ENCODE measurements around the gene LDLRAD3.
"Not testable (repeated sequence)": the region's sequence is repeated elsewhere in the genome, so short reads cannot be mapped to it uniquely, and the experiment has no call there.

The LDLRAD3 gene

GRCh38 chr11:35998634-35999033 lies 54.8 kb downstream of the LDLRAD3 start:
- no peak for DNase-seq

DNA sequence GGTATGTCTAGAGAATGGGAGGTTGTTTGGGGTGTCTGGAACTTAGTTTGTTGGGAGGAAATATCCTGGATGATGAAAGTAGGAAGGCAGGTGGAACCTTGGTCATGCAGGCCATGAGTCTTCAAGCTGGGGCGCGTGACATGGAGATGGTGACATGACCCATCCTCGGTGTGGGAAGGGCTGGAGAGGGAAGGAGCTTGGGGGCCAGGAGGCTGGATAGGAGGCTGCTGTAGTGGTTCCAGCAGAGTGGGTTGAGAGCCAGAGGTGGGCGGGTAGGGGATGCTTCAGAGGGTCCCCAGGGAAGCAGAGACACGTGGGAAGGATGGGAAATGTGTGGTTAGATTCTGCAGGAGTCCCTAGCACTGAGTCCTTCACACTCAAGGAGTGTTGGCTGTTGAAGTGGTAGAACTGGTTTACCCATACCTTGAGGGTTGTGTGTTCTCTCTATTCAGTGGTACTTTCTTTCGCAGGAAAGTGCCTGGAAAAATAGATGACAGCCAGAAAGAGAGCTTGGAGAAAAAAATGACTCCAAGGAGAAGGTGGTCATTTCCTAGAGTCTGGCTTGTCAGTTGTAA lies 56.8 kb downstream of the LDLRAD3 start:
- no peak for DNase-seq

- no peak for DNase-seq
These were observed 58.3 kb downstream of the LDLRAD3 start for GRCh38 chr11:36002196-36002595.

- no peak for DNase-seq
These were observed 58.9 kb downstream of the LDLRAD3 start for GRCh38 chr11:36002796-36003195.

DNA sequence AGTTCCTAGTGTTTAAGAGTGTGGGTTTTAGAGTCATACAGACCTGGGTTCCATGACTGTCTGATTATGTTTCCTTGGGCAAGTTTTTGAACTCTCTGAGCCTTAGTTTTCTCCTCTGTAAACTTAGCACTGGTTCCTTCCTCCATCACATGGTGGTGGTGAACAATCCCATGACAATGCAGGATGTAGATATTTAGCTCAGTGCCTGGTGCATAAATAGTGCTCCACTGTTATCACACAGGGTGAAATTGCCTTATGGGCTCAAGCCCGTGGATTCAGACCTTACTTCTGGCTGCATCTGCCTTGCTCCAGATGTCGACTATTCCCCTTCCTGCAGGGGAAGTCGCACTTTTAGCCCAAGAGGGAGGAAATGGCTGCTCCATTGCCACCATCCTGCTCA lies 62.7 kb downstream of the LDLRAD3 start:
- no peak for DNase-seq

DNA sequence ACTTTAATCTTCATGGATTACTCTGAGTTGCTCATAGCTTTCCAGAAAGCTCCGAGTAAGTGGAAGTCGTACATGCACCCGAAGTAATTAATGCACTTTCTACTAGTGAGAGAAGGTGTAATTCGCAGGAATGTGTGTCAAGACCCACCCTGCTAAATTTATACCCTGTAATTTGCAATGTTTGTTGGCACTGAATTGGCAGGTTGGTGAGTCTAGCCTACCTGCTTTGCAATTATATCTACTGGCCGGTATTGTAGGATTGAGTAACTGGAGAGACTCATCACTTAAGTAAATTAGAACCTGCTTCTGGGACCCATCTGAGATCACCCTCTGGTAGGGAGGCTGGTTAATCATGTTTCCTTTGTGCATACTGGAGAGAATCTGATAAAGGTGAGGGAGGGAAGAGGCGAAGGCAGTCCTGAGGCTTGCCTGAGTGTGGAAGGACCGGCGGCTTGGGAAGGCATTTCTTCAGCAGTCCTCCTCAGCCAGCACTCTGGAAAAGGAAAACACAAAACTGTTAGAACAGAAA lies 63.3 kb downstream of the LDLRAD3 start:
- no peak for DNase-seq

GRCh38 chr11:36008584-36008983 lies 64.7 kb downstream of the LDLRAD3 start:
- no peak for DNase-seq

- no peak for DNase-seq
These were observed 65.6 kb downstream of the LDLRAD3 start for GRCh38 chr11:36009473-36009872.

DNA sequence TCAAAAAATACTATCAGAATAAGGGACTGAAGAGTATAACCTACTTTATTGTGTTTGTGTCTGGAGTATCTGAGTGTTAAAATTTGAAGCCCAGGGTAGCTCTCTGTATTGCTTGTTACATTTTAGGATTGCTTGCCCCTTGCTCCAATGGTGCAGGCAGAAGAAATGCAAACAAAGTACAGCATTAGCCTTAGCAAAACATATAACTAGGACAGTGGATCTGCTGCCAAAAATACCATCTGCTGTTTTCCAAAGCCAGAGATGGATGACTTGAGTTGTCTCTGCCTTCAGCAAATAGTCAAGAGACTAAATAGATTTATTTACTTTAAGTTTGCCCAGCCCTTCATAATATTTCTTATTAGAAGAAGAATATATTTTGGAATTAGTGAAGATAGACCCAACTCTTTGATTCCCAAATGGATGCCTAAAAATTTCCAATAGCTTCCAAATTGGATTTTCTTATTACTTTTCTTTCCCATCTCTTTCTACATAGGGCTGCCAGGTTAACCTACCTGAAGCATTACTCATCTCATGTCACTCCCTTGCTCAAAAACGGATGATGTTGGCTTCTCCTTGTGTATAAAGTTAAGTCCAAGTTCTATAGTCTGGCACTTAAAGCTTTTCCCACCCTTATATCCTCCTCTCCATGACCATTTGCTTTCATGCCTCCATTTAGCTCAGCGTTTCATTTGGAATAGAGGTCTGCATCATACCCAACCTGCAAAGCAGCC lies 66.3 kb downstream of the LDLRAD3 start:
- no peak for DNase-seq

- no peak for DNase-seq
These were observed 67.7 kb downstream of the LDLRAD3 start for GRCh38 chr11:36011574-36011973.

DNA sequence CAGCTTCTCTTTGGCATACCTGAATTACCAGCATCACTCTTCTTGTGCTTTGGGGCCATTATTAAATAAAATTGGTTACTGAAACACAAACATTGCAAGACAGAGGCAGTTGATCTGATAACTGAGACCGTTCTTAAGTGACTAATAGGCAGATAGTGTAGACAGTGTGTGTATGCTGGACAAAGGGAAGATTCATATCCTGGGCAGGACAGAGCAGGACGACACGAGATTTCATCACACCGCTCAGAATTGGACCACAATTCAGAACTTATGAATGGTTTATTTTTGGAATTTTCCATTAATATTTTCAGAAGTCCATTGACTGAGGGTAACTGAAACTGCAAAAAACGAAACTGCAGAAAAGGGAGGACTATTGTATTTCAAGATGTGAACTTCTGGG lies 68.6 kb downstream of the LDLRAD3 start:
- DNase-seq = no peak

DNA sequence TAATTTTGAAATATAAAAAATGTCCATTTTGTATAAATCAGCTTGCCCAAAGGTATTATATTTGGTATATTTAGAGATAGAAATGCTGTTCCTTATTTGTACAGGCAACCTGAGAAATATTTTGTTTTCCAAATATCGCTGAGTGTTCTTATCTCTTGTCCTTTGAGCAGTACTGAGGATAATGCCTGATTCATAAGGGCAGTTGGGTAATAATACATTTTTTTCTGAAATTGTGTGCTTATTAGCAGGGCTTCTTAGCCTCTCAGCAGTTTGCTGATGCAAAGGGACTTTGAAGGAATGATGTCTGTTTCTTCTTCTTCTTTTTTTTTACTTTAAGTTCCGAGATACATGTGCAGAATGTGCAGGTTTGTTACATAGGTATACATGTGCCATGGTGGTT lies 69.1 kb downstream of the LDLRAD3 start:
- no peak for DNase-seq

- DNase-seq = not testable (repeated sequence)
These were observed 69.6 kb downstream of the LDLRAD3 start for GRCh38 chr11:36013446-36013845.

GRCh38 chr11:36013950-36014897 lies 70.4 kb downstream of the LDLRAD3 start:
- no peak for DNase-seq

- no peak for DNase-seq
These were observed 71.2 kb downstream of the LDLRAD3 start for GRCh38 chr11:36014898-36015665.

DNA sequence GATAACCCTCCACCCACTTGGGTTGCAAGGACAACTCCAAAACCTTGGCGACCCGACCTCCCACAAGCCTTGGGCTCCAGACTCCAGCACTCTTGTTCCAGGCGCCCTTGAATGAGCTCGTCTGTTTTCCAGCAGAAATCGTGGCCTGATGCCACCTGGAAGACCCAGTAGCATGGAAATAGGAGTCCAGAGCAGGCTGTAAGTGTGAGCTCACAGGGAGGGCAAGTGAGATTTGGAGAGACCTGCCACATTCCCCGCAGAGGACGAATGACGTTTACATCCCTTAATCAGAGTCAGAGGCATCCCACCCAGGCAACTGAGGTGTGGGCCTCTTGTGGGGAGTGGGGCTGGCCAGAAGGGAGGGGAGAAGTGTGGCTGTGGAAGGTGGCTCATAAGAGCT lies 71.9 kb downstream of the LDLRAD3 start:
- DNase-seq = no peak

GRCh38 chr11:36016263-36016662 lies 72.4 kb downstream of the LDLRAD3 start:
- no peak for DNase-seq

GRCh38 chr11:36016709-36017108 lies 72.8 kb downstream of the LDLRAD3 start:
- no peak for DNase-seq

DNA sequence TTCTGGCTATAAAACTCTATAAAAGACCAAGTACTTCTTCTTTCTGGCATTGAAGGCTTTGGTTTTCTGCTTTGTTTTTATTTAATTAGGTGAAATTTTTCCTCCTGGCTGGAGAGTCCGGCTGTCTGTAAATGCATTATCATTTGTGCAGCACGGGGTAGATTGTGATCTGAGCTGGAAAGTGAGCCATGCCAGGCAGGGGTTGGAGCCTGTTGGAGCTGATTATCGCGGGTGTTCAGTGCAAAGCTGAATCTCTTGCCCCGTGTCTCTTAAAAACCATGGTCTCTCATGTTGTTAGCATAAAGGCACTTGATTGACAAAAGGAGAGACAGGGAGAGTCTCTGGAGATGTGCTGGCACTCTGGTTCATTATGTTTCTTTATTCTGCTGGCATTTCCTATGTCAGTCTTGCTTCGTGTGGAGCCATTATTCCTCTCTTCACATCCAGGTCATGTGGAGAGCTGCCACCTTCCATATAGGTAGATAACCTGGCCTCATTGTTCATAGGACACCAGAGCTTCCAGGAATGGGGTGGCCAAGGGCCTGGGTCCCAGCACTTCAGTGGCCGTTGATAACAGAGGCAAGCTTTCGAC lies 75.2 kb downstream of the LDLRAD3 start:
- no peak for DNase-seq

- no peak for DNase-seq
These were observed 75.9 kb downstream of the LDLRAD3 start for GRCh38 chr11:36019722-36020121.

DNA sequence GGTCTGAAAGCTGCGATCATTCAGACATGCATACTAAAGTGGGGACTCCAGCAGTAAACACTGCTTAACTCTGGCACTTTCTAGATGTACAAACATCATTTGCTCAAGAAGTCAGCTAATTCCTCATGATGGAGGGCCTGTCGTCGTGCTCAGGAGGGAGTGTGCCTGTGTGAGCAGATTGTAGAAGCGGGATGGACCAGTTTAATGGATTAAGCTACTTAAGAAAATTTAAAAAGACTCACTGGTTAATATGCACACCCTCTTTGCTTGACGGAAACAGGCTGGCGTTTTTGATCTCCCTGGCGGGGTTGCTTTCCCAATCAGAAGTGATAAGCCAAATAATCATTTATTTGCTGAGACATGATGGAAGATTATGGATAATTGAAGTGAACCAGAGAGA lies 79.0 kb downstream of the LDLRAD3 start:
- no peak for DNase-seq

DNA sequence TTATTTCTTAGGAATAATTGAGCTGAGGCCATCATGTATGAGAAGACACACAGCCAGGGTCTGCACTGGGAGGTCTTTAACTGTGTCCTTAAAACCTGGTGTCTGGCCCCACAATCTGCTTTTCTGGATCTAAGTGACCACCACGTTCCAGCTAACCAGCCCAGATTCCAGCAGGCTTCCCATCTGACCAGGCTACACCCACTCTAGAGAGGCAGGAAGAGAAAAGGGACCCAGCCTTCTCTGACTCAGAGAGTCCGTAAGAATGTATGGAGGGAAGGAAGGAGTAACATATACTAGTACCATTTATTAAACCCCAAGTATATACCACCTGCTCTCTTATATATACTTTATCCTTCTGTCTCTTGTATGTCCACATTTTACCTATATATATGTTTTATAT lies 80.1 kb downstream of the LDLRAD3 start:
- no peak for DNase-seq
